ENCODE results near the gene ICAM5.

ICAM5 gene

GRCh38 chr19:10262771-10263170 is 27.0 kb upstream of the ICAM5 start:
- TF ChIP-seq GATA2 (IDR thresholded peaks at IDR 0.05; ENCODE audit: low read depth, low read length) (no peak), GATA3 (IDR thresholded peaks at IDR 0.05; ENCODE audit: low read depth, low read length) (no peak)

- TF ChIP-seq GATA2 (IDR thresholded peaks at IDR 0.05; ENCODE audit: low read depth, low read length) (no peak), GATA3 (IDR thresholded peaks at IDR 0.05; ENCODE audit: low read depth, low read length) (no peak)
Measured at GRCh38 chr19:10266706-10267105, 23.0 kb upstream of the ICAM5 start.

- no peak for TF ChIP-seq GATA3 (IDR thresholded peaks at IDR 0.05; ENCODE audit: low read depth, low read length)
- no peak for TF ChIP-seq GATA2 (IDR thresholded peaks at IDR 0.05; ENCODE audit: low read depth, low read length)
Measured at GRCh38 chr19:10268071-10268470, 21.7 kb upstream of the ICAM5 start.

- TF ChIP-seq GATA2 (IDR thresholded peaks at IDR 0.05; ENCODE audit: low read depth, low read length) (no peak), GATA3 (IDR thresholded peaks at IDR 0.05; ENCODE audit: low read depth, low read length) (no peak)
Measured at GRCh38 chr19:10269333-10270179, 20.2 kb upstream of the ICAM5 start.

GRCh38 chr19:10270180-10270615 is 19.6 kb upstream of the ICAM5 start:
- TF ChIP-seq GATA3 (IDR thresholded peaks at IDR 0.05; ENCODE audit: low read depth, low read length) (no peak), GATA2 (IDR thresholded peaks at IDR 0.05; ENCODE audit: low read depth, low read length) (no peak)

GRCh38 chr19:10270616-10271394 is 18.9 kb upstream of the ICAM5 start, which contains the start of gene ICAM1:
Gene ICAM1, plus strand, starts transcription at chr19:10271120. Its CDS starts 40 bp downstream, at chr19:10271160.
- TF ChIP-seq GATA3 (IDR thresholded peaks at IDR 0.05; ENCODE audit: low read depth, low read length) = no peak
- no peak for TF ChIP-seq GATA2 (IDR thresholded peaks at IDR 0.05; ENCODE audit: low read depth, low read length)

- TF ChIP-seq GATA2 (IDR thresholded peaks at IDR 0.05; ENCODE audit: low read depth, low read length) = no peak
- TF ChIP-seq GATA3 (IDR thresholded peaks at IDR 0.05; ENCODE audit: low read depth, low read length) = no peak
Measured at GRCh38 chr19:10271543-10272086, 18.1 kb upstream of the ICAM5 start.

GRCh38 chr19:10274589-10274988 is 15.2 kb upstream of the ICAM5 start:
- TF ChIP-seq GATA3 (IDR thresholded peaks at IDR 0.05; ENCODE audit: low read depth, low read length) (no peak), GATA2 (IDR thresholded peaks at IDR 0.05; ENCODE audit: low read depth, low read length) (no peak)

GRCh38 chr19:10277795-10278589 is 11.8 kb upstream of the ICAM5 start:
- no peak for TF ChIP-seq GATA2 (IDR thresholded peaks at IDR 0.05; ENCODE audit: low read depth, low read length)

GRCh38 chr19:10278935-10279334 is 10.8 kb upstream of the ICAM5 start:
- TF ChIP-seq GATA2 (IDR thresholded peaks at IDR 0.05; ENCODE audit: low read depth, low read length) = no peak
- TF ChIP-seq GATA3 (IDR thresholded peaks at IDR 0.05; ENCODE audit: low read depth, low read length) = no peak

- no peak for TF ChIP-seq GATA2 (IDR thresholded peaks at IDR 0.05; ENCODE audit: low read depth, low read length)
Measured at GRCh38 chr19:10279737-10280442, 9.9 kb upstream of the ICAM5 start.

GRCh38 chr19:10283301-10284064 is 6.3 kb upstream of the ICAM5 start:
- TF ChIP-seq GATA3 (IDR thresholded peaks at IDR 0.05; ENCODE audit: low read depth, low read length) (no peak), GATA2 (IDR thresholded peaks at IDR 0.05; ENCODE audit: low read depth, low read length) (no peak)
